ENCODE measurements around the gene ZNF358.

ZNF358 gene

DNA sequence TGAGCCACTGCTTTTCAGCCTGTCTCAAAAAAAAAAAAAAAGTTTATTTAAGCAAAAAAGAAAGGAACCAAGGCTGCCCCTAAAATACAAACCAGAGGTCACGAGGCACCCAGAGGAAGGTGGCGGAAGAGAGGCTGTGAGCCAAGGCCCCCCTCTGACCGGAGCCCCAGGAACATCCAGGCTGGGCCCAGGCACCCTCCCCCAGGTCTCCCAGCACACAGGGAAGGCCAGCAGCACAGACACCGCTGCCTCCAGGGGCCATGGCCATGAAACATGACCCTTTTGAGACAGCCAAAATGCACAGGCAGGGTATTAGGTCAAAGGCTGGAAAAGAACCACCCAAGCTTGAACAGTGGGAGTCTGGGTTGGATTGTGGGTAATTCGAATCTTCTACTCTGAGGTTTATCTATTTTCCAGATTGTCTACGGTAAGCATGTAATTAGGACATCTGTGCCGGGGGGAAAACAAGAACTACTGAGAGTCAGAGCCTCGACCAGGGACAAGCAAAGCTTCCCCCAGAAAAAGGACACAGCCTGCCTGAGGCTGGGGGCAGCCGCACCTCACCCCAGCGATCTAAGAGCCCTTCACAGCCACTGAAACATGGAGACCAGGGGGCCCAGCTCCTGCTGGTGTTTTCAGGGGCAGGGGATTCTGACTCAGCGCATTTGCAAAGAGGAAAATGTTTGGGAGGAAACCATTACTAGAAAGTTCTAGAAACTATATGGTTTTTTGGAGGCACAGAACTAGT lies 35.5 kb upstream of the ZNF358 start:
- Histone ChIP-seq H2AFZ (ENCODE audit: low read depth) (no peak overlapping the region), H3K9ac (no peak overlapping the region)
- no peak for TF ChIP-seq CTCF (conservative IDR thresholded peaks at IDR 0.05; ENCODE audit: low read depth, low read length)

DNA sequence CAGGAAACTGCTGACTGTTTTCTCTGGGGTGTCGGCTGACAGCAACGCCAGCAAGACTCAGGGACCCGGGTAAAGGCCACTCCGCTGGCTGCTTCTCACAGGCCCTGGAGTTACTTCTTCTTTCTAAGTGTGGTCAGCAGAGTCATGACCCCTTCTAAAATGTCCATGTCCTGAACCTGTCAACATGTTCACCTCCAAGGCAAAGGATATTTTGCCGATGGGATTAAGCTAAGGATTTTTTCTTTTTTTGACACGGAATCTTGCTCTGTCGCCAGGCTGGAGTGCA lies 35.0 kb upstream of the ZNF358 start:
- no peaks in the 10 kb centered on the region for H3K4me1 ChIP-seq (ENCODE audit: low read depth, poor library complexity, severe bottlenecking)
- H3K27me3 ChIP-seq (ENCODE audit: insufficient read depth, low read depth): peaks cover 10% of the 10 kb centered on the region; the same call in 1 of the 2 replicates
- H3K36me3 ChIP-seq (ENCODE audit: insufficient read depth): no peaks in the 10 kb centered on the region
- no peak overlapping the region for H3K9ac ChIP-seq
- no peak overlapping the region for H3K27ac ChIP-seq
- no peaks in the 10 kb centered on the region for H4K20me1 ChIP-seq (ENCODE audit: insufficient read depth)
- no peaks in the 10 kb centered on the region for H3K79me2 ChIP-seq (ENCODE audit: insufficient read depth, low read depth)
- TF ChIP-seq CTCF (conservative IDR thresholded peaks at IDR 0.05; ENCODE audit: low read depth, low read length): no peak
- H2AFZ ChIP-seq (ENCODE audit: low read depth): no peak overlapping the region
- H3K4me2 ChIP-seq: no peak overlapping the region
- H3K4me3 ChIP-seq (IDR thresholded peaks at IDR 0.05; ENCODE audit: insufficient read depth, low read depth, low read length): no peak overlapping the region

More for the DNA sequence above, 35.5 kb upstream of the ZNF358 start:
- Histone ChIP-seq H3K4me3 (IDR thresholded peaks at IDR 0.05; ENCODE audit: insufficient read depth, low read depth, low read length) (no peak overlapping the region), H3K27me3 (ENCODE audit: insufficient read depth, low read depth) (peaks cover 5% of the 10 kb centered on the region; the same call in 1 of the 2 replicates), H3K4me2 (no peak overlapping the region), H3K79me2 (ENCODE audit: insufficient read depth, low read depth) (no peaks in the 10 kb centered on the region), H3K4me1 (ENCODE audit: low read depth, poor library complexity, severe bottlenecking) (no peaks in the 10 kb centered on the region), H3K36me3 (ENCODE audit: insufficient read depth) (no peaks in the 10 kb centered on the region), H3K27ac (no peak overlapping the region), H4K20me1 (ENCODE audit: insufficient read depth) (no peaks in the 10 kb centered on the region)

GRCh38 chr19:7482584-7483439 lies 33.1 kb upstream of the ZNF358 start:
- H3K27me3 ChIP-seq (ENCODE audit: insufficient read depth, low read depth): peaks cover 16% of the 10 kb centered on the region; the same call in 1 of the 2 replicates

GRCh38 chr19:7483720-7484201 lies 32.1 kb upstream of the ZNF358 start:
- no peak overlapping the region for H3K4me3 ChIP-seq (IDR thresholded peaks at IDR 0.05; ENCODE audit: insufficient read depth, low read depth, low read length)
- H3K27ac ChIP-seq: no peak overlapping the region
- H3K4me2 ChIP-seq: no peak overlapping the region
- no peaks in the 10 kb centered on the region for H3K79me2 ChIP-seq (ENCODE audit: insufficient read depth, low read depth)
- H4K20me1 ChIP-seq (ENCODE audit: insufficient read depth): no peaks in the 10 kb centered on the region
- no peak overlapping the region for H2AFZ ChIP-seq (ENCODE audit: low read depth)
- TF ChIP-seq CTCF (conservative IDR thresholded peaks at IDR 0.05; ENCODE audit: low read depth, low read length): no peak
- no peaks in the 10 kb centered on the region for H3K4me1 ChIP-seq (ENCODE audit: low read depth, poor library complexity, severe bottlenecking)
- H3K36me3 ChIP-seq (ENCODE audit: insufficient read depth): no peaks in the 10 kb centered on the region
- H3K27me3 ChIP-seq (ENCODE audit: insufficient read depth, low read depth): peaks cover 16% of the 10 kb centered on the region; the same call in 1 of the 2 replicates
- no peak overlapping the region for H3K9ac ChIP-seq

More at GRCh38 chr19:7482584-7483439, 33.1 kb upstream of the ZNF358 start:
- Histone ChIP-seq H4K20me1 (ENCODE audit: insufficient read depth) (no peaks in the 10 kb centered on the region), H3K4me2 (no peak overlapping the region), H3K27ac (no peak overlapping the region), H3K4me3 (IDR thresholded peaks at IDR 0.05; ENCODE audit: insufficient read depth, low read depth, low read length) (no peak overlapping the region), H3K36me3 (ENCODE audit: insufficient read depth) (no peaks in the 10 kb centered on the region), H3K9ac (no peak overlapping the region), H3K79me2 (ENCODE audit: insufficient read depth, low read depth) (no peaks in the 10 kb centered on the region), H3K4me1 (ENCODE audit: low read depth, poor library complexity, severe bottlenecking) (no peaks in the 10 kb centered on the region), H2AFZ (ENCODE audit: low read depth) (no peak overlapping the region)
- TF ChIP-seq CTCF (conservative IDR thresholded peaks at IDR 0.05; ENCODE audit: low read depth, low read length): no peak

Data from KMS-11 (cell line).